Right forelimb (tissue), 1 donor: ENCODE results near the gene TBC1D10A.
"Not testable (repeated sequence)": the region's sequence is repeated elsewhere in the genome, so short reads cannot be mapped to it uniquely, and the experiment has no call there.

ENCODE experiments used
- DNase-seq: peaks from one replicate; pipeline ENCODE4 v3.0.0-alpha.2; 2018

The TBC1D10A gene

GRCh38 chr22:30344447-30345200 is 17.9 kb upstream of the TBC1D10A start:
- no peak for DNase-seq

GRCh38 chr22:30340911-30341685 is 14.4 kb upstream of the TBC1D10A start:
- DNase-seq = peak; percentile 52

GRCh38 chr22:30338802-30339201 is 12.1 kb upstream of the TBC1D10A start:
- no peak for DNase-seq

- DNase-seq = not testable (repeated sequence)
Measured at GRCh38 chr22:30338341-30338740, 11.6 kb upstream of the TBC1D10A start.

- DNase-seq = no peak
Measured at GRCh38 chr22:30337461-30337778, 10.7 kb upstream of the TBC1D10A start.

GRCh38 chr22:30336752-30337460 is 10.2 kb upstream of the TBC1D10A start:
- no peak for DNase-seq

GRCh38 chr22:30335236-30335635 is 8.5 kb upstream of the TBC1D10A start:
- no peak for DNase-seq

GRCh38 chr22:30334646-30335045 is 7.9 kb upstream of the TBC1D10A start:
- DNase-seq = no peak

- no peak for DNase-seq
Measured at GRCh38 chr22:30333707-30334087, 7.0 kb upstream of the TBC1D10A start.

- DNase-seq = no peak
Measured at GRCh38 chr22:30332994-30333706, 6.4 kb upstream of the TBC1D10A start.

GRCh38 chr22:30332551-30332950 is 5.8 kb upstream of the TBC1D10A start:
- DNase-seq = no peak

GRCh38 chr22:30328466-30329049 is 1.8 kb upstream of the TBC1D10A start:
- no peak for DNase-seq

GRCh38 chr22:30327864-30328345 is 1.2 kb upstream of the TBC1D10A start:
- no peak for DNase-seq

GRCh38 chr22:30326255-30326705 is 461 bp downstream of the TBC1D10A start:
- DNase-seq = peak; percentile 67

- no peak for DNase-seq
Measured at GRCh38 chr22:30325724-30326254, 952 bp downstream of the TBC1D10A start.

GRCh38 chr22:30325065-30325720 is 1.5 kb downstream of the TBC1D10A start:
- DNase-seq = no peak

- no peak for DNase-seq
Measured at GRCh38 chr22:30324014-30324730, 2.6 kb downstream of the TBC1D10A start.

GRCh38 chr22:30323246-30323645 is 3.5 kb downstream of the TBC1D10A start:
- no peak for DNase-seq

GRCh38 chr22:30321461-30321860 is 5.3 kb downstream of the TBC1D10A start:
- DNase-seq = no peak

GRCh38 chr22:30320021-30320556 is 6.7 kb downstream of the TBC1D10A start:
- no peak for DNase-seq
